OCI-LY7 (cell line): ENCODE data around the gene LPAR2. TPM values are rescaled to one million over a fixed set of nuclear protein-coding genes. Genes with fewer than 3 reads are reported as not detected.

ENCODE experiments used
- BruUV-seq: library from RNA; stranded (reverse); fragments of 400-500 nt; replicated peaks from 2 replicates; lab custom pipeline; 2021; lab: Mats Ljungman, UMichigan
- CTCF ChIA-PET: fragments of 300-600 bp; sonication (Branson Sonifier 250); formaldehyde crosslinking; loops from one replicate; lab custom pipeline; 2022; ENCODE audit warnings: antibody characterized with exemption; ENCODE audit not compliant: unreplicated experiment; lab: Charles Lee
- POLR2A ChIA-PET: fragments of 300-600 bp; sonication (Branson Sonifier 250); formaldehyde crosslinking; loops from one replicate; lab custom pipeline; 2022; ENCODE audit warnings: antibody characterized with exemption; lab: Charles Lee
- DNase-seq: peaks from one replicate; pipeline ENCODE4 v3.0.0-alpha.2; 2015; ENCODE audit warnings: low spot score
- H2AFZ ChIP-seq: fragments of 200-600 bp; sonication (generic), shearing (Covaris generic); 2 replicates; pipeline ENCODE4 v1.6.1; 2014; ENCODE audit warnings: mild to moderate bottlenecking, antibody characterized with exemption, low read length, moderate library complexity
- H3K27ac ChIP-seq: fragments of 200-600 bp; sonication (generic); 2 replicates; pipeline ENCODE4 v1.5.1; 2014; ENCODE audit warnings: mixed run types, low read depth, mild to moderate bottlenecking, moderate library complexity, low read length, inconsistent platforms; ENCODE audit not compliant: poor library complexity, severe bottlenecking
- H3K36me3 ChIP-seq: fragments of 200-600 bp; sonication (generic); 2 replicates; pipeline ENCODE4 v1.6.1; 2014; ENCODE audit warnings: mild to moderate bottlenecking, antibody characterized with exemption, low read length, moderate library complexity, mixed read lengths; ENCODE audit not compliant: insufficient read depth
- H3K4me1 ChIP-seq: fragments of 200-600 bp; sonication (generic); 2 replicates; pipeline ENCODE4 v1.5.1; 2014; ENCODE audit warnings: mild to moderate bottlenecking, low read length; ENCODE audit not compliant: insufficient read depth, poor library complexity, severe bottlenecking
- H3K4me2 ChIP-seq: fragments of 200-600 bp; sonication (generic); 2 replicates; pipeline ENCODE4 v1.6.1; 2014; ENCODE audit warnings: mild to moderate bottlenecking, low read length
- H3K4me3 ChIP-seq: fragments of 200-600 bp; sonication (generic); 2 replicates; pipeline ENCODE4 v1.5.1; 2014; ENCODE audit warnings: mild to moderate bottlenecking, low read depth, low read length; ENCODE audit not compliant: poor library complexity, severe bottlenecking
- H3K79me2 ChIP-seq: fragments of 200-600 bp; sonication (generic); 2 replicates; pipeline ENCODE4 v1.6.1; 2016; ENCODE audit warnings: low read depth, mild to moderate bottlenecking, low read length, moderate library complexity, mixed read lengths; ENCODE audit not compliant: insufficient read depth
- H3K9me2 ChIP-seq: fragments of 200-600 bp; sonication (generic); 2 replicates; pipeline ENCODE4 v1.6.1; 2016; ENCODE audit warnings: mild to moderate bottlenecking, low read length, mixed read lengths; ENCODE audit not compliant: insufficient read depth
- H3K9me3 ChIP-seq: fragments of 200-600 bp; sonication (generic); 2 replicates; pipeline ENCODE4 v1.6.1; 2014; ENCODE audit warnings: mild to moderate bottlenecking, mixed run types, low read length, mixed read lengths
- H4K20me1 ChIP-seq: fragments of 200-600 bp; sonication (generic); 2 replicates; pipeline ENCODE4 v1.6.1; 2014; ENCODE audit warnings: mild to moderate bottlenecking, antibody characterized with exemption, low read length, moderate library complexity, mixed read lengths; ENCODE audit not compliant: insufficient read depth
- CTCF ChIP-seq: fragments of 200-600 bp; sonication (generic); conservative IDR thresholded peaks from 2 replicates; pipeline ENCODE4 v1.5.1; 2014; ENCODE audit warnings: mild to moderate bottlenecking, antibody characterized with exemption, low read length, moderate library complexity, mixed read lengths
- EZH2phosphoT487 ChIP-seq: fragments of 200-600 bp; sonication (generic); IDR thresholded peaks from 2 replicates; pipeline ENCODE4 v1.6.1; 2018; ENCODE audit warnings: low read depth, borderline replicate concordance, mild to moderate bottlenecking, mixed run types, antibody characterized with exemption, low read length, moderate library complexity, mixed read lengths
- intact Hi-C: fragments of 100-400 bp; cut with micrococcal nuclease; formaldehyde crosslinking; loops from one replicate; pipeline ENCODE4 v1.10.0; 2022; ENCODE audit not compliant: unreplicated experiment
- total RNA-seq, 2 experiments: library from RNA; depleted of rRNA in 1 of 2; stranded (reverse); fragments of >200 nt in 1 of 2; shearing (Covaris generic) in 1 of 2; gene quantifications; 2 replicates each; pipeline ENCODE4 v1.2.3, GENCODE V29; 2014 to 2022

The LPAR2 gene
- total RNA-seq, 2 experiments from 2014 or later = 12.4 to 18.4 TPM

GRCh38 chr19:19630062-19630414 is 2.0 kb upstream of the LPAR2 start:
- POLR2A ChIA-PET = no interaction called here
- Histone ChIP-seq H3K36me3 (peaks cover 51% of the 10 kb centered on the region), H2AFZ (no peak overlapping the region), H3K9me3 (no peaks in the 10 kb centered on the region), H3K4me1 (peaks cover 18% of the 10 kb centered on the region), H3K79me2 (no peaks in the 10 kb centered on the region), H3K27ac (no peak overlapping the region), H3K9me2 (no peaks in the 10 kb centered on the region), H3K4me2 (no peak overlapping the region), H4K20me1 (no peaks in the 10 kb centered on the region), H3K4me3 (no peak overlapping the region)
- CTCF ChIA-PET = no interaction called here
- intact Hi-C loops = no loop called here
- no peak for DNase-seq
- TF ChIP-seq CTCF (no peak), EZH2phosphoT487 (no peak)
- no TSS peak for BruUV-seq

GRCh38 chr19:19628501-19629134 is 598 bp upstream of the LPAR2 start:
- H3K79me2 ChIP-seq = no peaks in the 10 kb centered on the region
- H3K4me1 ChIP-seq = peaks cover 18% of the 10 kb centered on the region
- H2AFZ ChIP-seq = no peak overlapping the region; the same call in 1 of the 2 replicates
- TF ChIP-seq EZH2phosphoT487 = no peak
- TF ChIP-seq CTCF = no peak
- H3K4me2 ChIP-seq = peak overlapping the region; percentile 81
- DNase-seq = no peak
- ChIA-PET POLR2A (interaction anchor here (0.6 kb wide), 1 partner anchor 36 kb away, joined by 4 read pairs; no protein-coding TSS in a partner anchor), CTCF (no interaction called here)
- no peaks in the 10 kb centered on the region for H3K9me2 ChIP-seq
- H4K20me1 ChIP-seq = no peaks in the 10 kb centered on the region
- no peaks in the 10 kb centered on the region for H3K9me3 ChIP-seq
- H3K27ac ChIP-seq = no peak overlapping the region
- peaks cover 38% of the 10 kb centered on the region for H3K36me3 ChIP-seq
- no TSS peak for BruUV-seq
- peak overlapping the region; percentile 70 for H3K4me3 ChIP-seq
- intact Hi-C loops = no loop called here
